Activated T-cell treated with anti-CD3 and anti-CD28 coated beads, Interleukin-2, amount 50 U/mL, for 72 hours (primary cell): ENCODE data around the gene G6PC2. TPM values are rescaled to one million over a fixed set of nuclear protein-coding genes. Genes with fewer than 3 reads are reported as not detected.
A peak's percentile ranks its signal among the peaks of the same experiment; 100 is the strongest.
"Not testable (repeated sequence)": the region's sequence is repeated elsewhere in the genome, so short reads cannot be mapped to it uniquely, and the experiment has no call there.

Experiments
- ATAC-seq, 2 donors: fragments of 150-1000 bp; cut with Tn5 transposase; replicated peaks in 1 of 2; 2 replicates each; pipeline ENCODE4 v1.10.0; 2021; ENCODE audit warnings: moderate library complexity in 2 of 2, mild to moderate bottlenecking in 1 of 2
- DNase-seq, 2 donors: peaks; one replicate each; pipeline ENCODE4 v3.0.0; 2021 to 2022; ENCODE audit warnings: mixed read lengths in 1 of 2
- H3K27ac Mint-ChIP-seq: one replicate; pipeline ENCODE4 v1.8.0; 2022; ENCODE audit warnings: mild to moderate bottlenecking, moderate library complexity, mixed read lengths
- H3K27me3 Mint-ChIP-seq: one replicate; pipeline ENCODE4 v1.8.0; 2022; ENCODE audit warnings: low read depth, mixed read lengths
- H3K36me3 Mint-ChIP-seq, 2 donors: one replicate each; pipeline ENCODE4 v1.8.0; 2022; ENCODE audit warnings: mixed read lengths in 2 of 2, mild to moderate bottlenecking in 1 of 2; ENCODE audit not compliant: insufficient read depth in 2 of 2
- H3K4me1 Mint-ChIP-seq: one replicate; pipeline ENCODE4 v1.8.0; 2022; ENCODE audit warnings: low read depth, mixed read lengths
- H3K4me3 Mint-ChIP-seq, 2 donors: one replicate each; pipeline ENCODE4 v1.8.0; 2022; ENCODE audit warnings: mild to moderate bottlenecking in 2 of 2, mixed read lengths in 2 of 2, moderate library complexity in 2 of 2
- H3K9me3 Mint-ChIP-seq, 2 donors: one replicate each; pipeline ENCODE4 v1.8.0; 2022; ENCODE audit warnings: mixed read lengths in 2 of 2
- total RNA-seq, 2 donors: library from RNA; stranded (reverse); gene quantifications; one replicate each; pipeline ENCODE4 v1.2.3, GENCODE V29; 2022

G6PC2 gene, protein sequence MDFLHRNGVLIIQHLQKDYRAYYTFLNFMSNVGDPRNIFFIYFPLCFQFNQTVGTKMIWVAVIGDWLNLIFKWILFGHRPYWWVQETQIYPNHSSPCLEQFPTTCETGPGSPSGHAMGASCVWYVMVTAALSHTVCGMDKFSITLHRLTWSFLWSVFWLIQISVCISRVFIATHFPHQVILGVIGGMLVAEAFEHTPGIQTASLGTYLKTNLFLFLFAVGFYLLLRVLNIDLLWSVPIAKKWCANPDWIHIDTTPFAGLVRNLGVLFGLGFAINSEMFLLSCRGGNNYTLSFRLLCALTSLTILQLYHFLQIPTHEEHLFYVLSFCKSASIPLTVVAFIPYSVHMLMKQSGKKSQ
- total RNA-seq: not detected

DNA sequence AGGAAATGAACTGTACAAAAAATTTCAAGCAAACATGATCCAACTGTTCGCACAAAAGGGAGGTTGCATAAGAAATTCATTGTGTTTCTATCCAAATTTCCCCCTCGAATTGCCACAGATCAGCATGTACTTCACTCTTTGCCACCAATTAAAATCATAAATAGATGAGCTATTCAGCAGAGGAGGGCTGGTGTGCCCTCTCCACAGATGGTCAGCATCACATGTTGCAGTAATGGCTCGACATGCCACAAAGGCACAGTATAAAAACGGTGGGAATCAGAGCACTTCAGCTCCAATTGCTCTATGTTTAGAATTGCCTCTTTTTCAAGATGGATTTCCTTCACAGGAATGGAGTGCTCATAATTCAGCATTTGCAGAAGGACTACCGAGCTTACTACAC is at the start of gene G6PC2:
Gene G6PC2 (plus strand): TSS at position 289 of the 400 bp plus-strand sequence. CDS start 41 bp downstream, at position 330.
- no peak within 1 kb of the TSS for H3K27ac Mint-ChIP-seq
- peaks cover 15% of the 10 kb centered on the region for H3K27me3 Mint-ChIP-seq
- H3K36me3 Mint-ChIP-seq: no peaks in the 10 kb centered on the region
- no peaks in the 10 kb centered on the region for H3K9me3 Mint-ChIP-seq
- H3K4me3 Mint-ChIP-seq: no peak within 1 kb of the TSS
- no peak for ATAC-seq
- H3K4me1 Mint-ChIP-seq: no peaks in the 10 kb centered on the region
- DNase-seq: no peak

DNA sequence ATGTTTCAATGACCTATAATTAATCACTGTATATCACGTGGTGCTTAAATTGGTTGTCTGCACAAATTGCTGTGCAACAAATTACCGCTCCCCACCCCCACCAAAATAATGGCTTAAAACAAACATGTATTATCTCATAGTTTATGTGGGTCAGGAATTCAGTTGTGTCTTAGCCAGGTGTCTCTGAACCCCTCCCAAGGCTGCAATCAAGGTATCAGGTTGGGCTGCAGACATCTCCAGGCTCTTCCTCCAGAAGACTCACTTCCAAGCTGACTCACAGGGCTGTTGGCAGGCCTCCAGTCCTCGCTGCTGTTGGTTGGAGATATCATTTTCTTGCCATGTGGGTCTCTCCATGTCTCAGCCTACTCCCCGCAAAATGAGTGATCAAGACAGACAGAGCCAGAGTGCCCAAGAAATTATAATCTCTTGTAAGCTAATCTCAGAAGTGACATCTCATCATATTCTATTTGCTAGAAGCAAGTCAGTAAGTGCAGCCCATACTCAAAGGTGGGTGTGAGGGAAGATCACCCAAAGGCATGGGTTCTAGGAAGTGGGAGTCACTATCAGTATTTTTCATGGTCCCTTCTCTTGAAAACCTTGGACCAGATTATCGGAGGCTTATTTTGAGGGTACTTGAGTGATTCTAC is 49.3 kb upstream of the G6PC2 start:
- no peak for DNase-seq
- peaks cover 0 to 2% of the 10 kb centered on the region in 2 donors for H3K9me3 Mint-ChIP-seq
- no peak for ATAC-seq
- H3K36me3 Mint-ChIP-seq: peaks cover 3 to 9% of the 10 kb centered on the region in 2 donors
- H3K4me3 Mint-ChIP-seq: no peak overlapping the region
- H3K27ac Mint-ChIP-seq: no peak overlapping the region
- H3K4me1 Mint-ChIP-seq: no peaks in the 10 kb centered on the region
- no peaks in the 10 kb centered on the region for H3K27me3 Mint-ChIP-seq

DNA sequence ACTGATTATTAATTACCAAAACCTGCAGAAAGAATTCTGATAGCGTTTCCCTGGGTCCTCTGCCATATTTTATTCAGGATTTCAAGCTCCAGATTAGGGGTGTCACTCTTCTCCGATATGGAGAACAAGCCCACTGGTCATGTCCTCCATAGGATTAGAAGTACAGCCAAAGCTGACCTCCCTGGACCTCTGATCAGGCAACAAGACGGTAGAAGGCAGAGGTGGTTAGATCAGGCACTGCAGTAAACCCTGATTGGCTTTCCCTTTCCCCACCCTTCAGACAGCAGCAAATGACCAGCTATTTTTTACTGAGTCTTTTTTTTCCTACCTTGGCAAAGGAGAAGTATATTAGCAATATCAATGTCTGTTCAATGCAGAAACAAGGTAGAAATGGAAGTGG is 48.6 kb upstream of the G6PC2 start:
- ATAC-seq: no peak
- no peak for DNase-seq
- Mint-ChIP-seq H3K36me3 (peaks cover 3 to 9% of the 10 kb centered on the region in 2 donors), H3K27me3 (no peaks in the 10 kb centered on the region), H3K4me3 (no peak overlapping the region), H3K4me1 (no peaks in the 10 kb centered on the region), H3K9me3 (peaks cover 0 to 2% of the 10 kb centered on the region in 2 donors), H3K27ac (no peak overlapping the region)

DNA sequence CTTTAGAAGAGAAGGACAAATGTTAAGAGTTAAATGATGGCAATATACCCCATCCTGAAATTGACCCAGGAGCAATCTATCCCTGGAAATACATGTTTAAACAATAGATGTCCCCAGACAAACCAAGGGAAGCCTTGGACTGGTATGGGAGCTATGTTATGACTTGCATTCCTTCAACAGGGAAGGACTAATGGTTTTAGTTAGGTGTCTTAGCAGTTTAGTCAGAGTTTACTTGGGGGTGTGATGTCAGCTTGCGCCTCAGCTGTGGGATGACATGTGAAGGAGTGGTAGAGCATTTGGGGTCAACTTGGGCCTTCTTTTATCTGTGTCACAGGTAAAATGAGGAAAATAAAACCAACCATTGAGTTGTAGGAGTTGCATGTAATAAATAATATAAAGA is 47.6 kb upstream of the G6PC2 start:
- Mint-ChIP-seq H3K4me3 (no peak overlapping the region), H3K4me1 (no peaks in the 10 kb centered on the region), H3K9me3 (peaks cover 0 to 2% of the 10 kb centered on the region in 2 donors), H3K27me3 (no peaks in the 10 kb centered on the region), H3K27ac (no peak overlapping the region), H3K36me3 (peaks cover 3 to 9% of the 10 kb centered on the region in 2 donors)
- ATAC-seq (no peak), DNase-seq (no peak)

DNA sequence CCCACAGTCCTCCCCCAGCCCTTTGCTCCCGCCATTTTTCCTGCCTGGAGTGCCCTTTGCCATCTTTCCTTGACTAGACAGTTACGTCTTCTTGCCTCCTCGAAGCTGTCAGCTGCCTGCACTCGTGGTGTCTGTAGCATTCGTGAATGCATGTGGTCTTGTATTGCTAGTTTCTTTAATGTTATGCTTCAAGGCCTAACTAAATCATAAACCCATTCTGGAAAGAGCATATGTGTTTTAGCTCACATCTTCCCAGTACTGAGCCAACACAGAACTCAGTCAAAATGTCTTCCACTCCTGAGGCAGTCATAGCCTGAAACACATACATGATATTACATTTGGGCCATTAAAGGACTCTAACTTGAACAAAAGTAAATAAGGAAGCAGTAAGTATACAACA is 46.4 kb upstream of the G6PC2 start:
- Mint-ChIP-seq H3K27ac (no peak overlapping the region), H3K4me3 (no peak overlapping the region), H3K27me3 (no peaks in the 10 kb centered on the region), H3K4me1 (no peaks in the 10 kb centered on the region), H3K9me3 (peaks cover 0 to 2% of the 10 kb centered on the region in 2 donors), H3K36me3 (peaks cover 3 to 9% of the 10 kb centered on the region in 2 donors)
- DNase-seq (no peak), ATAC-seq (no peak)

DNA sequence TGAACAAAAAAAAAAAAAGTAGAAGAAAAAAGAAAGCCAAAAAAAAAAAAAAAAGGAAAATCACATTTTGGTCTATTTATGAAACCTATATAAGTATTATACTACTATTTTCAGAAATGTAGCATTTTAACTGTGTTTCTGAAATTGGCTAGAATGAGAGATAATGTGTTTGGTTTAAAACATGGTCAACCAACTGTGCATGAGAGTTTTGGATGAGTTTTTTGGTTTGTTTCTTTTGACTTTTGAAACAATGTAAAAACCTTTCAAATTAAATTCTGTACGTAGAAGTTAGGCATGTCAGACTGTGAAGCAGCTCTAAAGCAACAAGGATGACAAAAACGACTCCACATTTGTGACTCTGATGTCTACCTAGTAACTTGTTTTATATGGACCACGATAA is 45.5 kb upstream of the G6PC2 start:
- peaks cover 3 to 9% of the 10 kb centered on the region in 2 donors for H3K36me3 Mint-ChIP-seq

DNA sequence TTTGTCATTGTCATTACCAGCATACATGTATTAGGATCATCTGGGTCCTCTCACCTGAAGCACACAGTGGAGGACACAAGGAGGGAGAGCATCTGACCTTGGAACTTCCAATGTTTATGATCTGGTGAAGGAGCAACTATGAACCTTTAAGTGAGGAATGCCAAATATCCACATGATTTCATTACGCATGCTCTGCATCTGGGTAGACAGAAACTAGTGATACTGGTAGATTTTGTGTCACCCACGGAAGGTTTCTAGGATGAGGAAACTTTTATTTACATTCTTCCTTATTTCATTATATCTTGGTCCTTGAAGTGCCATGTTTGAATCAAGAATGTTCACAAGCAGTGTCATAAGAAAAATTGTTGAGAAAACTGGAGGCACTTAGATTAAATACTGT is 42.9 kb upstream of the G6PC2 start:
- H3K9me3 Mint-ChIP-seq: peaks cover 0 to 2% of the 10 kb centered on the region in 2 donors
- ATAC-seq (no peak), DNase-seq (no peak)
- peaks cover 1 to 9% of the 10 kb centered on the region in 2 donors for H3K36me3 Mint-ChIP-seq
- no peaks in the 10 kb centered on the region for H3K27me3 Mint-ChIP-seq
- H3K27ac Mint-ChIP-seq: no peak overlapping the region
- H3K4me3 Mint-ChIP-seq: no peak overlapping the region
- H3K4me1 Mint-ChIP-seq: no peaks in the 10 kb centered on the region

More for the DNA sequence above, 45.5 kb upstream of the G6PC2 start:
- no peak for ATAC-seq
- peaks cover 0 to 2% of the 10 kb centered on the region in 2 donors for H3K9me3 Mint-ChIP-seq
- no peak for DNase-seq
- no peak overlapping the region for H3K4me3 Mint-ChIP-seq
- no peaks in the 10 kb centered on the region for H3K27me3 Mint-ChIP-seq
- no peak overlapping the region for H3K27ac Mint-ChIP-seq
- no peaks in the 10 kb centered on the region for H3K4me1 Mint-ChIP-seq

DNA sequence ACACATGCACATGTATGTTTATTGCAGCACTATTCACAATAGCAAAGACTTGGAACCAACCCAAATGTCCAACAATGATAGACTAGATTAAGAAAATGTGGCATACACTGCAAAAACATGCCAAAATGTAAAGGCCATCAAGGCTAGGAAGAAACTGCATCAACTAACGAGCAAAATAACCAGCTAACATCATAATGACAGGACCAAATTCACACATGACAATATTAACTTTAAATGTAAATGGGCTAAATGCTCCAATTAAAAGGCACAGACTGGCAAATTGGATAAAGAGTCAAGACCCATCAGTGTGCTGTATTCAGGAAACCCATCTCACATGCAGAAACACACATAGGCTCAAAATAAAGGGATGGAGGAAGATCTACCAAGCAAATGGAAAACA is 33.9 kb upstream of the G6PC2 start:
- H3K36me3 Mint-ChIP-seq: peaks cover 10 to 38% of the 10 kb centered on the region in 2 donors
- H3K27ac Mint-ChIP-seq, ATAC-seq, H3K4me3 Mint-ChIP-seq, H3K9me3 Mint-ChIP-seq, H3K27me3 Mint-ChIP-seq, H3K4me1 Mint-ChIP-seq, DNase-seq: not testable (repeated sequence)

DNA sequence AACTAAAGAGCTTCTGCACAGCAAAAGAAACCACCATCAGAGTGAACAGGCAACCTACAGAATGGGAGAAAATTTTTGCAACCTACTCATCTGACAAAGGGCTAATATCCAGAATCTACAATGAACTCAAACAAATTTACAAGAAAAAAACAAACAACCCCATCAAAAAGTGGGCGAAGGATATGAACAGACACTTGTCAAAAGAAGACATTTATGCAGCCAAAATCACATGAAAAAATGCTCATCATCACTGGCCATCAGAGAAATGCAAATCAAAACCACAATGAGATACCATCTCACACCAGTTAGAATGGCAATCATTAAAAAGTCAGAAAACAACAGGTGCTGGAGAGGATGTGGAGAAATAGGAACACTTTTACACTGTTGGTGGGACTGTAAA is 30.7 kb upstream of the G6PC2 start:
- ATAC-seq, H3K27ac Mint-ChIP-seq, H3K9me3 Mint-ChIP-seq, H3K4me3 Mint-ChIP-seq, H3K4me1 Mint-ChIP-seq, H3K27me3 Mint-ChIP-seq, DNase-seq: not testable (repeated sequence)
- H3K36me3 Mint-ChIP-seq: peaks cover 7 to 28% of the 10 kb centered on the region in 2 donors

DNA sequence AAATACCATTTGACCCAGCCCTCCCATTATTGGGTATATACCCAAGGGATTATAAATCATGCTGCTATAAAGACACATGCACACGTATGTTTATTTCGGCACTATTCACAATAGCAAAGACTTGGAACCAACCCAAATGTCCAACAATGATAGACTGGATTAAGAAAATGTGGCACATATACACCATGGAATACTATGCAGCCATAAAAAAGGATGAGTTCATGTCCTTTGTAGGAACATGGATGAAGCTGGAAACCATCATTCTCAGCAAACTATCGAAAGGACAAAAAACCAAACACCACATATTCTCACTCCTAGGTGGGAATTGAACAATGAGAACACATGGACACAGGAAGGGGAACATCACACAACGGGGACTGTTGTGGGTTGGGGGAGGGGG is 30.3 kb upstream of the G6PC2 start:
- DNase-seq, H3K4me1 Mint-ChIP-seq, H3K4me3 Mint-ChIP-seq, H3K9me3 Mint-ChIP-seq, H3K27me3 Mint-ChIP-seq, ATAC-seq, H3K27ac Mint-ChIP-seq: not testable (repeated sequence)
- peaks cover 7 to 27% of the 10 kb centered on the region in 2 donors for H3K36me3 Mint-ChIP-seq

DNA sequence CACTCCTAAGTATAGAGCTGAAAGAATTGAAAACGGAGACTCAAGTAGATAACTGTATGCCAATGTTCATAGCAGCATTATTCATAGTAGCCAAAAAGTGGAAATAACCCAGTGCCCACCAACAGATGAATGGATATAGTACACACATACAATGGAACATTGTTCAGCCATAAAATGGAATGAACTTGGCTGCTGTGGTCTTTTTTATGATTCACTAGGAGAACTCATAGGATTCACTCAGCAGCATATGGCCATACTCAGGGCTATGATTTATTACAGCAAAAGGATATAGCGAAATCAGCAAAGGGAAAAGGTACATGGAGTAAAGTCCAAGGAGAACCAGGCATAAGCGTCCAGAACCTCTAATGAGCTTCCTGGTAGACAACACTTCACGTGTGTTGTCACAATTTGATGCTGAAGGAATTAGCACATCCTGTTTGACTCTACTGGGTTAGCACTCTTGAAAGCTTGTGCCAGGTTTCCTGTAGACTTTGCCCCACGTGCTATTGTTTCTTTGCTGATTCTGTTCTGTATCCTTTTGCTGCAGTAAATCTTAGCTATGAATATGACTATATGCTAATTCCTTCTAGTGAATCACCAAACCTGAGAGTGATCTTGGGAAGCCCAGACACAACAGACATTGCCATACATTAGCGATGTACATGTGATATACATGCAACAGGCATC is 26.6 kb upstream of the G6PC2 start:
- no peaks in the 10 kb centered on the region for H3K4me1 Mint-ChIP-seq
- DNase-seq (no peak), ATAC-seq (no peak)
- no peaks in the 10 kb centered on the region for H3K27me3 Mint-ChIP-seq
- H3K9me3 Mint-ChIP-seq: peaks cover 0 to 1% of the 10 kb centered on the region in 2 donors
- H3K27ac Mint-ChIP-seq: no peak overlapping the region
- H3K36me3 Mint-ChIP-seq: peaks cover 3 to 14% of the 10 kb centered on the region in 2 donors
- H3K4me3 Mint-ChIP-seq: no peak overlapping the region

DNA sequence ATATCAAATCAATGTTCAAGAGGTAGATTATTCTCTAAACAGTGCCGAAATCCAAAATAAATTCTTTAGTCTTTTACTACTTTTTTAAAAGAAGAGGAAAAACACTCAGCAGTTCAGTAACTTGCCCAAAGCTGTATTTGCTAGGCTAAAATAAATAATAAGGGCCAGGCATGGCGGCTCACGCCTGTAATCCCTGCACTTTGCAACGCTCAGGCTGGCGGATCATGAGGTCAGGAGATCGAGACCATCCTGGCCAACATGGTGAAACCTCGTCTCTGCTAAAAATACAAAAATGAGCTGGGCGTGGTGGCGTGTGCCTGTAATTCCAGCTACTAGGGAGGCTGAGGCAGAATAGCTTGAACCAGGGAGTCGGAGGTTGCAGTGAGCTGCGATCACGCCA is 18.9 kb upstream of the G6PC2 start:
- not testable (repeated sequence) for H3K27me3 Mint-ChIP-seq, ATAC-seq, H3K9me3 Mint-ChIP-seq, DNase-seq, H3K4me3 Mint-ChIP-seq, H3K27ac Mint-ChIP-seq
- peaks cover 20% of the 10 kb centered on the region for H3K4me1 Mint-ChIP-seq
- peaks cover 3 to 23% of the 10 kb centered on the region in 2 donors for H3K36me3 Mint-ChIP-seq

DNA sequence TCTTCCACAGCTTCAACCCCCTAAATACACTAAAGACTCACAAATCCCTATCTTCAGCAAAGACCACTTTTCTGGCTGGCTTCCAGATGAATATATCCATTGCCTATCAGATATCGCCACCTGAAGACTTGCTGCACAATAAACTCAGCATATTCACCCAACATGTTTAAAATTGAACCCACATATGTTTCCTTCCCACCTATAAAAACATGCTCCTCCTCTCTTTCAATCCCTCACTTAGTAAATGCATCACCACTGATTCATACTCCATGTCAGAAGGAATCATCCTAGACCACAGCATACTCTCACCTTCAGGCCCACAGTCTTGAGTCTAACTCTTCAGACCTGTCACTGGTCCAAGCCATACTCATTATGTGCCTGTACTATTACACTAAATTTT is 16.1 kb upstream of the G6PC2 start:
- Mint-ChIP-seq H3K27me3 (no peaks in the 10 kb centered on the region), H3K4me1 (peaks cover 30% of the 10 kb centered on the region), H3K36me3 (peaks cover 3 to 29% of the 10 kb centered on the region in 2 donors), H3K9me3 (no peaks in the 10 kb centered on the region), H3K27ac (no peak overlapping the region), H3K4me3 (no peak overlapping the region)
- ATAC-seq (peak; percentile 85 to 95), DNase-seq (no peak)
